GM19438 (cell line): ENCODE results near the gene BBLN.

Source experiments
- ATAC-seq: cut with Tn5 transposase; IDR thresholded peaks from one replicate; pipeline ENCODE4 v1.9.1; 2021; ENCODE audit warnings: low read depth; ENCODE audit not compliant: unreplicated experiment

BBLN gene

GRCh38 chr9:128188209-128188608, 28.1 kb downstream of the BBLN start:
- no peak for ATAC-seq

GRCh38 chr9:128190013-128190412, 29.9 kb downstream of the BBLN start:
- no peak for ATAC-seq

GRCh38 chr9:128190516-128191405, 30.7 kb downstream of the BBLN start:
- ATAC-seq, result peak; percentile 28

- peak; percentile 70 for ATAC-seq
Measured at GRCh38 chr9:128191406-128192046, 31.5 kb downstream of the BBLN start, which contains the start of gene CIZ1. TSS of gene CIZ1 (minus strand) at chr9:128191572. CDS start at chr9:128190857, 715 bp downstream.

- peak; percentile 70 for ATAC-seq
Measured at GRCh38 chr9:128192601-128193371, 32.7 kb downstream of the BBLN start.

GRCh38 chr9:128193469-128194096, 33.5 kb downstream of the BBLN start:
- ATAC-seq, result no peak

- ATAC-seq, result no peak
Measured at GRCh38 chr9:128201441-128202369, 41.6 kb downstream of the BBLN start.

- ATAC-seq, result no peak
Measured at GRCh38 chr9:128202648-128203023, 42.6 kb downstream of the BBLN start.

- ATAC-seq, result no peak
Measured at GRCh38 chr9:128203024-128203706, 43.1 kb downstream of the BBLN start, which contains the start of gene DNM1. TSS of gene DNM1 (plus strand) at chr9:128203379. CDS start at chr9:128203471, 92 bp downstream.

- no peak for ATAC-seq
Measured at GRCh38 chr9:128203707-128204551, 43.9 kb downstream of the BBLN start.

- no peak for ATAC-seq
Measured at GRCh38 chr9:128204858-128205257, 44.8 kb downstream of the BBLN start.

GRCh38 chr9:128205296-128205944, 45.4 kb downstream of the BBLN start:
- ATAC-seq, result no peak

GRCh38 chr9:128206484-128206883, 46.4 kb downstream of the BBLN start:
- ATAC-seq, result no peak

GRCh38 chr9:128206916-128207910, 47.1 kb downstream of the BBLN start:
- ATAC-seq, result no peak

- ATAC-seq, result no peak
Measured at GRCh38 chr9:128208386-128208785, 48.3 kb downstream of the BBLN start.

- ATAC-seq, result no peak
Measured at GRCh38 chr9:128208946-128209669, 49.0 kb downstream of the BBLN start.
